Right forelimb (tissue), 1 donor: ENCODE measurements around the gene TIMM21.

ENCODE experiments used
- DNase-seq: peaks from one replicate; pipeline ENCODE4 v3.0.0-alpha.2; 2018

TIMM21 gene, protein sequence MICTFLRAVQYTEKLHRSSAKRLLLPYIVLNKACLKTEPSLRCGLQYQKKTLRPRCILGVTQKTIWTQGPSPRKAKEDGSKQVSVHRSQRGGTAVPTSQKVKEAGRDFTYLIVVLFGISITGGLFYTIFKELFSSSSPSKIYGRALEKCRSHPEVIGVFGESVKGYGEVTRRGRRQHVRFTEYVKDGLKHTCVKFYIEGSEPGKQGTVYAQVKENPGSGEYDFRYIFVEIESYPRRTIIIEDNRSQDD

DNA sequence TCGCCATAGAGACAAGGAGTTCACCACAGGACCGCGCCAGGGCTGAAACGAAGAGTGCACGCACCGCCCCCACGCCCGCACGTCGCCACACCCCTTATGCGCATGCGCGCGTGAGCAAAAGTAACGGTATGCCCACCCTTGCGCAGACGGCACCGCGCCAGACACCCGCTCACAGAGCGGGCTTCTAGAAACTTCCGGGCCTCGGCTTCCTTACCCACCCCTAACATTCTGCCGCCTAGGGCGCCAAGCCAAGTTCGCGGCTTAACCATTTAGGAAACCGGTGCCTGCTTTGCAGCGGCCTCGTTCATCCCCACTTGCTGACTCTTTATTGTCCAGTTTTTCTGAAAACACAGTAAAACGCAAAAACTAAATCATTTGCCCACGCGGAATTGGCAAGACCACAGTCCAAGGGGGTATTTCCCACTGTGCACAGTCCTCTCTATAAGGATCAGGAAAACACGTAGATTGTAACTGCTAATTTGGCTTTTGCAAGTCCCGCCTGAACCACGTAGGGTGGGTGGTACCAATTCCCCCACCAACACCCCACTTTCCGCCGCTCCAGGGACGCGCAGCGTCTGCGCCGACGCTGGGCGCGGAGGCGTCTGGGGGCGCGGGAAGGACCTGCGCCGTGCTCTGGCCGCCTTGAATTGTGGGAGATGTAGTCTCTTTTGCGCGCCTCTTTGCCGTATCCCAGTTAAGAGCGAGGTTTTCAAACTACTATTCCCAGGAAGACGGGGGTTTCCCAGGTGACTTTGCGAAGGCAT, at the start of gene TIMM21, which contains the start of gene FBXO15:
Gene TIMM21 (plus strand): TSS at position 745 of the 764 bp plus-strand sequence. CDS start 286 bp downstream, outside the sequence.
Gene FBXO15 (minus strand): TSS at position 56 of the 764 bp plus-strand sequence. CDS start 49 bp downstream, at position 7.
- peak; percentile 98 for DNase-seq

DNA sequence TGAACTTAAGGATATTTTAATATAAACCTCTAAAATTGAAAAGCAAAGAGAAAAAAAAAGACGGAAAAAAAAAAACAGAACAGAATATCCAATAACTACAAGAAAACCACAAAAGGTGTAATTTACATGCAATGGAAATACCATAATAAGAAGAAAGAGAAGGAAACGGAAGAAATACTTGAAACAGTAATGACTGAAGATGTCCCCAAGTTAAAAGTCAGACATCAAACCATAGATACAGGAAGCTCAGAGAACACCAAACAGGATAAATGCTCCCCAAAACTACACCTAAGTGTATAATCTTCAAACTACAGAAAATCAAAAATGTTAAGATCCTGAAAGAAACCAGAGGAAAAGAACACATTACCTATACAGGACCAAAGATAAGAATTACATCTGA, 39.9 kb upstream of the TIMM21 start:
- DNase-seq = no peak

DNA sequence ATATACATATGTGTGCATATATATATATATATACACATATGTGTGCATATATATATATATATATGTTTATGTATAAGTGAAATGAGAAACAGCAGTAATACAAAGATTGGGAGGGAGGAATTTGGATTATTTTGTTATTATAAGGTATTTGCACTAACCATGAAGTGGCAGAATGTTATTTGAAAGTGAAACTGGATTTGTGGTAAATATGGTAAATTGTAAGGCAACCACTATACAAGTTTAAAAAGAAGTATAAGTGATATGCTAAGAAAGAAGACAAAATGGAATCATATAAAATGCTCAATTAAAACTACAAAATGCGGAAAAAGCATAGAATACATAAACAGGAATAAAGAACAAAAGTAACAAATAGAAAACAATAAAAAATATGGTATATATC, 38.2 kb upstream of the TIMM21 start:
- DNase-seq = no peak

DNA sequence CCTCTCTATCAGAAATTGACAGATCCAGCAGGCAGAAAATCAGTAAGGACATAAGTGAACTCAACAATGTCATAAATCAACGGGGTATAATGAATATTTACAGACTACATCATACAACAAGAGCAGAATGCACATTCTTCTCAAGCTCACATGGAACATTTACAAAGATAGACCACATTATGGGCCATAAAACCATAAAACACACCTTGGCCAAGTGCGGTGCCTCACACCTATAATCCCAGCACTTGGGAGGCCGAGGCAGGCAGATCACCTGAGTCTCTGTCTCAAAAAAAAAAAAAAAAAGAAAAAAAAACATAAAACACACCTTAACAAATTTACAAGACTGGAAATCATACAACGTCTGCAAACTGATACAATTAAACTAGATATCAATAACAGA, 37.3 kb upstream of the TIMM21 start:
- no peak for DNase-seq

DNA sequence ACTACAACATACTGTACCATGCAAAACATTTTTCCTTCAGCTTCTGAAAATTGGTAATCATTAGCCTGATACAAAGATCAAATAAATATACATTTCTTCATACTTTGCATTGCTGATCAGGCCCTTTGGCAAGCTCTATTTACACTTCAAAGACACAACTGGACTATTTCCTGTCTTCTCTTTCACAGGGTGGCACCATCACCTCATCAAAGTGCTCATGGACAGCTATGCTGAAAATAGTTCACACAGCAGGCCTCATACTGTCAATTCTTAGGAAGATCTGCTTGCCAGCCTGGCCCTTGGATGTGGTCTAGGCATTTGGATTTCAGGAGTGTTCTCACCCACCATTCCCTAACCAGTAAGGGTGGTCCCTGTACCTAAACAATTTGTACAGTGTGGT, 34.6 kb upstream of the TIMM21 start:
- DNase-seq = no peak

DNA sequence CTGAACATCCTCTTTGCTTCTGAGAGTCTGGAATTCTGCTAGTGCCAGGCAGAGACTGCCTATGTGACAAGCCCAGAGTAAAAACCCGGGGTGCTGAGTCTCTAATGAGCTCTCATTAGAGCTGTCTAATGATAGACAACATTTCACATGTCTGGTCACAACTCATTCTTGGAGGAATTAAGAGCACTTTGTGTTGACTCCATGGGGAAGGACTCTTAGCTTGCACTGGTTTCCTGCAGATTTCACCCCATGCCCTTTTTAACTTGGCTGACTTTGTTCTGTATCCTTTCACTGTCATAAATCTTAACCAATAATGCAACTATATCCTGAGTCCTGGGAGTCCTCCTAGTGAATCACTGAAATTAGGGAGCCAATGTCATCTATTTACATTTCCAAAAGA, 34.2 kb upstream of the TIMM21 start:
- no peak for DNase-seq

DNA sequence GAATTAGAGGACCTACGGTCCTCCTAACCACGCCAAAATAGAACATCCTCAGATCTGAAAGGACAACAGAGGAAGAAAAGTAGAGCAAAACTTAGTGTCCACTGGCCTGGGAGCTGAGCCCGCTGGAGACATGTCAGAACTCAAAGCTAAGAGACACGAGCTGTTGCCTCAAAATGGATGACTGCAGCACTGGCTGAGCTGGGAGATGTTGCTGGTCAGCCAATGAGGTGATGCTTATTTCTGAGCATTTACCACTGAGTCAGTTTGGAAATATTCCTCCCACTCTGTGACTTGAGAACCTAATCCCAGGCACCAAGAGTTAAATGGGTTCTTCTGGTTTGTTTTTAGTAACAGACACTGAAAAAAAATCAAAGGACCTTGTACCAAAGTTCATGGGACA, 33.3 kb upstream of the TIMM21 start:
- DNase-seq = no peak

DNA sequence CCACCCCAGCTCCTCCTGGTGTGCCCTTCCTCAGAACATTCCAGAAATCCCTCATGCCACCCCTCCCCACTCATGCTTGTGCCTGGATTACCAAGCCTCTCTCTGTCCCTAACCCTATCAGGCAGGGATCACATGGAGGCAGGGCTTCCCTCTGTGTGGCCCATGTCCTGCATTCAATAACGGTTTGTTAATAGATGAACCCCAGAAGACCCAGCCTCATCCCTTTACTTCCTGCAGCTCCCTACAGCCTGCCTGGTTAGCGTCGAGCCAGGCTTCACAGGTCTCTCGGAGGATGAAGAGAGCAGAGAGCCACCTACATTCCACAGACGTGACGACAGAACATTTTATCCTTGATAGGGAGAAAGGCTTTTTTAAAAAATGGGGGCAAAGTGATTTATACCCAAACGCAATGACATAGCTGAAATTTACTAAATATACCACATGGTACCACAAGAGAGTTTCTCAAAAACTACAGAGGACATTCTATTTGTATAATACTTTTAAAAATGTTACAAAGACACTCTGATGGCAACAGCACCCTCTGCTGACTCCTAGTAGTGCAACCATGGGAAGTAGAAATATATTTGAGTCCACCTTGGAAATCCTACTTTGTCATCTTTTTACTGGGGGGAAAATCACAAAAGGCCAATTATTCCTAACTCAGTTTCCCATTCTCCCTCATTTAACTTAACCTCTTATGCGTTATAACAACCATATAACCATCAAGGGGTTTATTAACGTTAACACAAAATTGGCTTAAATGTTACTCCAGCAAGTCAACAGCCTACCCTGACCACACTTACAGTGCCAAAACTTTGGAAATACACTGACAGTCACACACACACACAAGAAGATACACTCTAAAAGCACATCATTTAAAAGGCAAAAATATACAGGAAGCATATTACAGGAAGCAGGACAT, 31.4 kb upstream of the TIMM21 start:
- DNase-seq = no peak

DNA sequence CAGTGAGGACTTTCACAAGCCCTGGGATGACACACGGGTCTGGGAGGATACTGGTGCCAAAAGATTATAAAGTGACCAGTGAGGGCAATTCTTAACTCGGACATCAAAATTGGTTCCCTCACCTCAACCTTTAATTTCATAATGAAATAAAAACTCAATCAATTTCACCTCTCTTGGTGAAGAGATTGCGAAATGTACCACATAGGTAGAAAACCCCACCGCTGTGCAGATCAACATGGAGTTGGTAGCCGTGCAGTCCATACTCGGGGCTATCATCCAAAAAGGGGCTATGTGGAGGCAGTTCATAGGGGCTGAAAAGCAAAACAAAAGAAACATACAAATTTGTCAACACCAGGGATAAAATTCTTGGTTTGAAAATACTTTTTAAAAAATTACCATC, 25.1 kb upstream of the TIMM21 start:
- DNase-seq = no peak

DNA sequence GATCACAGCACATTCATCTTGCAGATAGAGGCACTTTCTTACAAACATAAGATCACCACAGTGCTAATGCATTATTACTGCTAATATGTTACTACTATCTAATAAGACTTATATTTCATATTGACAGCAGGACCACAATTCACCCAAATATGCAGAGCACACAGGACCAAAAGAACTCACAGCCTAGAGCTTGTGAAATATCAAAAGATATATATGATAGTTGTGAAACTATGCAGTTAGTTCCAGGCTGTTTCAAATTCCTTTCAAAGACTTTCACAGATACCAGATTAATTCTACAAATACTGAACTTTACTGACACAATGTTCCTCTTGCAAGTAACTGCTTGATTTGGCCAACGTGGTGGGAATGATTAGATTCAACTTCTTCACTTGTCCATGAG, 23.7 kb upstream of the TIMM21 start:
- no peak for DNase-seq

DNA sequence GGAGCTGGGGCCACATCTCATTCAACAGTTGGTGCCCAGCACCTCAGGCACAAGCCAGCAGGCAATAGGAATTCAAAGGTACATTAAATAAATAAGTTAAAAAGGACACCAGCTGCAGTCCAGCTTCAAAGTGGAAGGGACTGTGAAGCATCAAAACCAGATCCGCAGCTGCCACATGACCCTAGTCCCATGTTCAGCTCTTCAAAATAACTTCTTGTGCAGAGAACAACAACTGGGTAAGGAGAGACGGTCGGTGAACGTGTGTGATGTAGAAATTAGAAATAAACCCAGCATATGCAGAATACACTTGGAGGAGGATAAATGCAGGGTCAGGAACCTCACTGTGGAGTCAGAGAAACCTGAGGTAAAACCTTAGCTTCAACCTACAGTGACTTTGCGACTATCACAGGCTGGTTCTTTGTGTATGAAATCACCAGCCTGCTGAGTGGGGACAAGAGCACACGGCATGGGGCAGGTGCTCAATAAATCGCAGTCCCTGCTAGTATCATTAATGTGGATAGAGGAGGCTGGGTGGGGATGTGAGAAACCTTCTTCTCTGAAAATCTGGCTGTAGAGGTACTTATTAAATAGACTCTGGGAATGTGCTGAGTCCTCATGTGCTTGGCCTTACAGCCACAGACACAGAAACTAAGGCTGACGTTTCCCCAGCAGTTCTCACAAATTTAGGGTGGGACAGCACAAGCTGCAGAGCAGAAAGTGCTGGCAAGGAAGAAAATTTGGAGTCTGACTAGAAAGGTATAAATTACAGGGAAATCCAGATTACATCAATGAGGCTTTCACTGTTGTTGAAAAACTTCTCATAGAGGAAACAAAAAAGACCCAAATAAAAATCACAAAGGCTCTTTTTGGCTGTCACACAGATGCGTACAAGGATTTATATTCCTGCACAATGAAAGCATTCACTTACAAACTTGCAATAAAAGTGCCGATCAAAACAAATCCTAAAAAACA, 21.4 kb upstream of the TIMM21 start:
- no peak for DNase-seq

DNA sequence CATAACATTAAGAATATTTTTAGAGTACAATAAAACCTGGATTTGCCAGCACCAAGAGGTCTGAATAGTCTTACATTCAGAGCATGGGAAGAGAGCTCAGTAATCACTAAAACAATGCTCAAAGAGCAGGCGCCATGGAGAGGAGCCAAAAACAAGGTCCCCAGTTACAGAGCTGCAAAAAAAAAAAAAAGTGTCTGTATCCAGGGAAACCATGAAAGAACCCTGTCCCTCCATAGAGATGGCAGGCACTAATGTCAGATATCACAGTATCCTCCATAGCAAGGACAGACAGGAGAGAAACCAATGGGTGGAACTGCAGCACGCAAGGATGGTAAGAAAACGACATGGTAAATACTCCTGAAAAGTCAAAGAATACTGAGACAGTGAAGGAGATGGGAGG, 20.2 kb upstream of the TIMM21 start:
- DNase-seq = no peak

DNA sequence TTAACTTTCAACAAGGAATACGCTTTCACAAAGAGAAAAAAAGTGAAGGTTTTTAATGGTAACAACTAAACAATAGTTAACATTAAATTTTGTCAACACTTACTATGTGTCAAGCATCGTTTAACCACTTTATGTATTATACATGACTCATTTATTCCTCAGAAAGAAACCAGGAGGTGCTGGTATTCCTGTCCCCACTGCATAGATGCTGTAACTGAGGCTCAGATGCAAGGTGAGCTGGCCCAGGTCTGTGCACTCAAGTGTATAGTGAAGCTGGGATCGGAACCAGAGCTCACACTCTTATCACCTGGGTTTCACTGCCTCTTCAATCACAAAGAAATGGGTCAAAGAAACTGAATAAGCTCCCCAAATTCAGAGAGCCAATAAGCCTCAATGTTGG, 17.2 kb upstream of the TIMM21 start:
- no peak for DNase-seq

DNA sequence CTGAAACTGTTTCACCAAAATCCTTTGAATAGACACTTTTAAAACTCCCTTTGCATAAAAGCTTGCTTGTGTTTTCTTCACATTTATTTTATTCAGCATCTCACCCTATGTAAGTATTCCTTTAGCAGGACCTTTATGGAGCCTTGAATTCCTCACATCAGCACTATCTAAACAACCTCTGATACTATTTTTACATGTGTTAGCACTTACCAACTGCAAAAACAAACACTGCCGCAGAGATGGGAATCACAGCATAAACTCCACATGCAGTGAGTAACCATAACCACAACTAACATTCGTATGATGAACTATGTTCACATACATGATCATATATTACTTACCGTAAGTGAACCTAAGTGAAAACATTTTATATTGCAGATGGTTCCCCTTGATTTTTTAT, 16.1 kb upstream of the TIMM21 start:
- DNase-seq = no peak

DNA sequence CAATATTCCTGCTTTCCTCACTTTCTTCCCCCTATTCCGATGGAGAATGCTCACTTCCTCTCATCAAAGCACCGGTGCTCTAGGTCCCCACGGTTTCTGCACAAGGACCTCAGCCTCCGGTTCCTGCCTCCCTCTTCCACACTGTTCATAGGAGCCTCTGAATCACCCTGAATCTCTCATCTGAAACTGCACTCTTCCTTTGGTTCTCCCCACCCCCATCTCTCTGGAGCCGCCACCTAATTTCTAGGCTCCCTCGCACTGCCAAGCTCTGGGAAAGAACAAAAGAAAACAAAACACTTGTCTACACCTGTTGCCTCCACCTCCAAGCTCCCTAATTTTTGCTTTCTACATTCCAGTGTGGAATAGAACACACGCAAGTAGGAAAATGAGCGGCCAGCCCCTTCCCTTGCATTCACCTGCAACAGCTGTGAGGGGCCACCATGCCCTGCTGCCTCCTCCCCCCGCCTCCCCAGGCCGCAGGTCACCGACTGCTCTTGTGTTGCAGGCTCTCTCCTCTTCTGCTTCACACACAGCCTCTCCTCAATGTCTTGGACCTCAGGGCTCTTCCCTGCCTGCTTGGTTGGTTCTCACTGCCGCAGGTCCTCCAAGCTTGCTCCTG, 10.3 kb upstream of the TIMM21 start:
- no peak for DNase-seq

DNA sequence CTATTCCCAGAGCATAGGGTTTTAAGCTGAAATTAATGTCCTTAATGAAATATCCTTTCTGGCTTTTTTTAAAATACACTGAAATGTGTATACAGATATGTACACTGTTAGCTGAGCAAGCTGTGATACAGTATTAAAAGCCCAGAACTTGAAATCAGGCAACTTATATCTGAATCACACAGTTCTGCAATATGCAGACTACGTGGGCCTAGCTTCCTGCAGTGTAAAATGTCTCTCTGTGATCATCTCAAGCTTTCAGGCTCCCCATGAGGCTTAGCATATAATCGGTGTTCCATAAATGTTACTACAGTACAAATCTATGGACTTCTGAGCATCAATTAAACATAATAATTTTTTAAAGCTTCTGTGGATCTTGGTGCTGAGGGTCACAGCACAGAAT, 8.9 kb upstream of the TIMM21 start:
- no peak for DNase-seq

DNA sequence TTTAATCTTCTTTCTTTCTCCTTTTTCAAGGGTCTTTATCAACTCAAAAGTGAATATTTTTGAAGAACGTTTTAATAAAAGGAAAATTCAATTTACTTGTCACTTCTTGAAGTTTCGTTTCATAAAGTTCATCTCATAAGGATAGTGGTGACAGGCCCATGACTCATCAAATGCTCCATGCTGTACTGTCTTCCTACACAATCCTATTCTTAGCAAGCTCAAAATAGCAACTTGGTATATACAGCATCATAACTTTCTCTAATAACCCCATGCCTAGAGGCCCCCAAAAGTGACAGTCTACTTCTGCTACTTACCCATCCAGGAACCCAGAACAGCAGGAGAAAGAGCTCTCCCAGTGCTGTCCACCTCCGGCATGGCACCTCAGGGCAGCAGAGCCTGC, 8.4 kb upstream of the TIMM21 start:
- DNase-seq = no peak

DNA sequence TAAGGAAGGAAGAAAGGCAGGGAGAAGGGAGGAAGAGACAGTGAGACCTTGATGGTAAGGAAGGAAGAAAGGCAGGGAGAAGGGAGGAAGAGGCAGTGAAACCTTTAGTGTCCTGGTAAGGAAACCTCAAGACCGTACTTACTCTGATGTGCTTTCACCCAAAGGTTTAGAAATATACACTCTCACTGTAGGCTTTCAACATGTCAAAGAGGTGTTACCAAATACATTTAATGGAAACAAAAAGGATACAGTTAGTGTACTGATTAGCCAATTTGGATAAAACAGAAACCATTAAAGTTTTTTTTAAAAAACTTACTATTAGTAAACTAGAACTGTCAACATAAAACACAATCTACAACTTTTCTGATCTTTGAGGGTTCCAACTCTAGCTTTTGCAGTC, 7.7 kb upstream of the TIMM21 start:
- DNase-seq = no peak

DNA sequence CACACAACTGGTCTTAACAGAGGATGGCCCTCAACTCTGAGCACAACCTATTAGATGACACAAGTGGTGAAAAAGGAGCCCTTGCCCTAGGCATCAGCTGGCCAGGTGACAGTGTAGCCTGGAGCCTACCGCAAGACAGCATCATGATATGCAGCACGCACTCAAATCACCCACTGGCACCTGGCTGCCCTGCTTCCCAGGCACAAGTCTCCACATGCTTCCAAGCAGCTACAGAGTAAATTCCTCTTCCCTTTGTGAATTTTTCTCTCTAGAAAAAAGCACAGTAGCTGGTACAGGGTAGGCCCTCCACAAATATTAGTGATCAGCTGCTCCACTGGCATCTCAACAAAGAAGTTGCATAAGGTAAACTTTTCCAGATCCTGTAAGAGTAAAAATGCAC, 6.7 kb upstream of the TIMM21 start:
- DNase-seq = no peak

DNA sequence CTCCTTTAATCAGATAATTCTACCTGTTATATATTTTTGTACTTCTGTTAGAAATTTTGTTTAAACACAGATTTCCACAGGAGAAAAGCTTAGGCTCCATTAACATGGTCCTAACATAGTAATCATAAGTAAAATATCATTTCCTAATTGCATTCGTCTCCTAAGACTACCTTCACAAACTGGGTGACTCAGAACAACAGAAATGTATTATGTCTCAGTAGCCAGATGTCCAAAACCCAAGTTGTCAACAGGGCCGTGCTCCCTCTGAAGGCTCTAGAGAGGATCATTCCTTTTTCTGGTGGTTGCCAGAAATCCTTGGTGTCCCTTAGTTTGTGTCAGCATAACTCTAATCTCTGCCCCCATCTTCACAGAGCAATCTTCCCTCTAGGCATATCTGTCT, 6.1 kb upstream of the TIMM21 start:
- DNase-seq = no peak

DNA sequence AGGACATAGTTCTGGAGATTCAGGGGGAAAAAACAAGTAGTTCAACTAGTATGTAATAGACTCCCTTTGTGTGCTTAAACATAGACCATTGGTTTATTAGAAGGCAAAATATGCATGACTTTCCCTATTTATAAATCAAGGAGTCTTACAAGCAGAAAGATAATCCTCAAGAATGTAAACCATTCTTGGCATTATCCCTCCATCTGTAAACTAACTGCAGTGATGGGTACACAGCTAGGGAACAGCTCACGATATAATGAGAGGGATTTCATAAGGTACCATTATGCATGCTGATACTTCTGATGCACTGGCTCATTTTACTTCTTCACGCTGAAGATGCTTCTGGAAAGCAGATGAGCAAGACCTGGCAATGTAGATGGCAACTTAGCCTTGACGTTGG, 1.6 kb upstream of the TIMM21 start:
- no peak for DNase-seq

DNA sequence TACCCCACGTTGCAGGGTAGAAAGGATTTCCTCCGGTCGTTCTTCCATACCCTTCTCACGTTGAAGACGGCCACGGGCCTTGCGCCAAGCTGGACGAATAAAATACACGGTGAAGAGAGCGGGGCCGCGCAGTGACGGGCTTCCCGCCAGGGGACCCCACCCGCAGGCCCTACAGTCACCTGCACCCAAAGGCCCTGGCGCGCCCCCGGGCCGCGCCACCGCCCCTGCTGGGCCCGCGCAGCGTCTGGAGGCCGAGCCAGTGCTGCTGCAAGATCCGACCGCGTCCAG, 888 bp upstream of the TIMM21 start:
- no peak for DNase-seq
